ENCODE data around the gene RBM7. TPM values are rescaled to one million over a fixed set of nuclear protein-coding genes. Genes with fewer than 3 reads are reported as not detected.

The RBM7 gene
- total RNA-seq, 1 donor from 2014 or later: 28.9 TPM

DNA sequence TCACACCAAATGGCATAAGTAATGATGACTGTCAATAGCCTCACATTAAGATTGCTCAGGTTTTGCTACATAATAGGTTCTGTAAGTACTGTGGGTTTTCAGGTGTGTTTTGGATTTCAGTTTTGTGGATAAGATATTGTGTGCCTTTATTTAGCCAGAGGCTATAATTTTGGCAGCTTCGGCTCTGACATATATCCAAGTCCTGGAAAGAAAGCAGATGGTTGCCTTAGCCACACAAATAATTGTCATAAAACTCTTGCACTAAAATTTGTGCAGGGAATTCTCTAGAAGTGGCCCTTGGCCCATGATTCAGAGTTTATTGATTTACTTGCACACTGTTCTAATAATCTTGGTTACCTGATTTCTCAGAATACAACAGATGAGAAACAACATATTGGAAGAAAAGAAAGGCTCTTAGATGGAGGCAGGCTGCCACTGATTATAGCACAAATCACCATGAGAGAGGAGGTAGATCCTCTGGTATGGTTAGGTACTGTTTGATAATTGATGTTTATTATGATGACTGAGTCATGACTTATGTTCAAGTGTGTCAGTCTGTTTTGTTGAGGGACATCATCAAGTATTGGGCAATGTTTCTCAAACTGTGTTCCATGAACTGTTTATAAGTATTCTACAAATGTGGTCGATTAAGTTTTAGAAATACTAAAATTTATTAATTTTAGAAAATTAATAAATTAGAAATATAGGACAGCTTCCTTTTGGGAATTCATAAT lies 48.5 kb downstream of the RBM7 start:
- no peak for DNase-seq

DNA sequence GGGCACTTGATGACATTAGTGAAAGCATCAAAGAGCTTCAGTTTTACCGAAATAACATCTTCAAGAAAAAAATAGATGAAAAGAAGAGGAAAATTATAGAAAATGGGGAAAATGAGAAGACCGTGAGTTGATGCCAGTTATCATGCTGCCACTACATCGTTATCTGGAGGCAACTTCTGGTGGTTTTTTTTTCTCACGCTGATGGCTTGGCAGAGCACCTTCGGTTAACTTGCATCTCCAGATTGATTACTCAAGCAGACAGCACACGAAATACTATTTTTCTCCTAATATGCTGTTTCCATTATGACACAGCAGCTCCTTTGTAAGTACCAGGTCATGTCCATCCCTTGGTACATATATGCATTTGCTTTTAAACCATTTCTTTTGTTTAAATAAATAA lies 49.4 kb downstream of the RBM7 start:
- DNase-seq: no peak

DNA sequence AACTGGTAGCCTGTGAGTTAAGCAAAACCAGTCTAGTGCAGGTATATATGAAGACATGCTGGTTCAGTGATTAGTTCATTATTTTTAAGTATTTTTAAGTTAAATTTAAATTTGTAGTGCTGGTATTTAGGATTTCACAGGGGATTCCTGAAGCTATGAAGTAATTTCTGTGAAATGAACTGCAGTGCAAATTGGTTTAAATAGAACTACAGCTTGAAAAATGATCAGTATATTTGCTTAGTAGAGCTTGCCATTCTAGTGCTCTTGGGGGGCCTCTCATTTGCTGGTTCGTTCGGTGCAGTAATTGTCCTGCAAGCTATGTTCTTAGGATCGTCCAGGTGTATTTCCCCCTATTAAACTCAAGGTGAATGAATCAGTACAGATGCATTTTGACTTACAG lies 51.9 kb downstream of the RBM7 start:
- no peak for DNase-seq

Other genes starting within 250 kb of the RBM7 start
- gene NNMT, start 104.3 kb upstream of the RBM7 start, total RNA-seq: not detected
- 14.7 TPM for gene C11orf71, start 155 bp upstream of the RBM7 start, total RNA-seq
- 41.3 TPM for gene REXO2, start 38.8 kb downstream of the RBM7 start, total RNA-seq
- not detected for gene NXPE1, start 159.2 kb downstream of the RBM7 start, total RNA-seq
- not detected for gene NXPE4, start 195.1 kb downstream of the RBM7 start, total RNA-seq